AG09309 (cell line): Measurements from ENCODE around the gene PTPN11.

Experiments used
- DNase-seq: peaks from one replicate; pipeline ENCODE4 v3.0.0-alpha.2; 2010; ENCODE audit warnings: low read depth
- H3K4me3 ChIP-seq: 2 replicates; pipeline ENCODE4 v1.5.1; 2011; ENCODE audit warnings: mild to moderate bottlenecking, low read depth, low read length, moderate library complexity; ENCODE audit not compliant: control insufficient read depth
- CTCF ChIP-seq: IDR thresholded peaks from 2 replicates; pipeline ENCODE4 v1.5.1; 2011; ENCODE audit warnings: mild to moderate bottlenecking, low read depth, low read length, inconsistent platforms; ENCODE audit not compliant: insufficient read depth, control insufficient read depth; ENCODE audit errors: missing control alignments

PTPN11 gene

GRCh38 chr12:112506513-112507166 lies 87.9 kb downstream of the PTPN11 start:
- H3K4me3 ChIP-seq, result no peak overlapping the region
- TF ChIP-seq CTCF, result no peak
- no peak for DNase-seq

- no peak for DNase-seq
- TF ChIP-seq CTCF, result no peak
Measured at GRCh38 chr12:112513471-112513870, 94.7 kb downstream of the PTPN11 start.

GRCh38 chr12:112514456-112514855 lies 95.7 kb downstream of the PTPN11 start:
- no peak for TF ChIP-seq CTCF
- DNase-seq, result no peak
- no peak overlapping the region for H3K4me3 ChIP-seq

More at GRCh38 chr12:112513471-112513870, 94.7 kb downstream of the PTPN11 start:
- H3K4me3 ChIP-seq, result no peak overlapping the region

GRCh38 chr12:112514926-112515642 lies 96.3 kb downstream of the PTPN11 start:
- no peak overlapping the region for H3K4me3 ChIP-seq
- no peak for TF ChIP-seq CTCF
- no peak for DNase-seq

- no peak for TF ChIP-seq CTCF
- H3K4me3 ChIP-seq, result no peak overlapping the region
- DNase-seq, result no peak
Measured at GRCh38 chr12:112515868-112516267, 97.1 kb downstream of the PTPN11 start.

GRCh38 chr12:112517730-112518364 lies 99.1 kb downstream of the PTPN11 start:
- DNase-seq, result no peak
- no peak for TF ChIP-seq CTCF
- no peak overlapping the region for H3K4me3 ChIP-seq
